ENCODE results near the gene RET. TPM values are rescaled to one million over a fixed set of nuclear protein-coding genes. Genes with fewer than 3 reads are reported as not detected.

RET gene
- total and polyA plus RNA-seq, 2 donors from 2014 or later: 1.1 to 3.1 TPM

- Histone ChIP-seq H3K27me3 (ENCODE audit: control insufficient read depth, insufficient read depth, low read length) (no peaks in the 10 kb centered on the region), H3K4me3 (ENCODE audit: low read length in 3 of 3) (no peak overlapping the region), H3K27ac (ENCODE audit: low read depth in 2 of 2, low read length in 2 of 2) (no peak overlapping the region), H3K9ac (ENCODE audit: low read length in 3 of 3) (no peak overlapping the region), H3K4me1 (ENCODE audit: control insufficient read depth in 2 of 3, insufficient read depth in 2 of 3, low read depth in 1 of 3, low read length in 3 of 3) (no peaks in the 10 kb centered on the region), H3K9me3 (ENCODE audit: control insufficient read depth in 2 of 3, insufficient read depth in 1 of 3, low read length in 3 of 3) (no peaks in the 10 kb centered on the region), H3K36me3 (ENCODE audit: control insufficient read depth in 2 of 3, insufficient read depth in 3 of 3, low read length in 3 of 3) (peaks cover under 1 to 3% (median 3%) of the 10 kb centered on the region in 3 donors)
- intact Hi-C loops (cut with DNase I): no loop called here
- TF ChIP-seq, protein P1, sequence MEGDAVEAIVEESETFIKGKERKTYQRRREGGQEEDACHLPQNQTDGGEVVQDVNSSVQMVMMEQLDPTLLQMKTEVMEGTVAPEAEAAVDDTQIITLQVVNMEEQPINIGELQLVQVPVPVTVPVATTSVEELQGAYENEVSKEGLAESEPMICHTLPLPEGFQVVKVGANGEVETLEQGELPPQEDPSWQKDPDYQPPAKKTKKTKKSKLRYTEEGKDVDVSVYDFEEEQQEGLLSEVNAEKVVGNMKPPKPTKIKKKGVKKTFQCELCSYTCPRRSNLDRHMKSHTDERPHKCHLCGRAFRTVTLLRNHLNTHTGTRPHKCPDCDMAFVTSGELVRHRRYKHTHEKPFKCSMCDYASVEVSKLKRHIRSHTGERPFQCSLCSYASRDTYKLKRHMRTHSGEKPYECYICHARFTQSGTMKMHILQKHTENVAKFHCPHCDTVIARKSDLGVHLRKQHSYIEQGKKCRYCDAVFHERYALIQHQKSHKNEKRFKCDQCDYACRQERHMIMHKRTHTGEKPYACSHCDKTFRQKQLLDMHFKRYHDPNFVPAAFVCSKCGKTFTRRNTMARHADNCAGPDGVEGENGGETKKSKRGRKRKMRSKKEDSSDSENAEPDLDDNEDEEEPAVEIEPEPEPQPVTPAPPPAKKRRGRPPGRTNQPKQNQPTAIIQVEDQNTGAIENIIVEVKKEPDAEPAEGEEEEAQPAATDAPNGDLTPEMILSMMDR (IDR thresholded peaks at IDR 0.05; ENCODE audit: borderline replicate concordance, extremely low read depth, insufficient read depth): no peak
- DNase-seq (no peak), FAIRE-seq (peak; percentile 15)
Observed at GRCh38 chr10:43167498-43167889, 90.6 kb downstream of the RET start.

DNA sequence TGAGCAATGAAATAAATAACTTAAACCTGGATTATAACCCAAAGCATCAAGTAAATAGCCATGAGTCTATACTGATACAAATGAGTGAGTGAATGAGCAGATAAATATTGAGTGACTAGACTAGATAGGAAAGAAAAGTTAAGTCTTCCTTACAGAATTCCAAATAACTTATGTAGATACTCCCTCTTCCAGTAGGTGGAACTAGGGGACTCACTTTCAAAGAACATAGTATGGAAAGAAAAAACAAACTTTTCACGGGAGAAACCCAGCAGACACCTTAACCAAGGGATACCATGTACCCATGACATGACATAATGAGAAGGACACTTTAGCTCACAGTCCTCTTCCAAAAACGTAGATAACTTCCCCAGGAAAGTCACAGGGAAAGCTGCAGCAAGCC is 93.6 kb downstream of the RET start:
- no peak overlapping the region for H3K27ac ChIP-seq (ENCODE audit: low read depth in 2 of 2, low read length in 2 of 2)
- no peak overlapping the region for H3K4me3 ChIP-seq (ENCODE audit: low read length in 3 of 3)
- peaks cover 0 to 6% (median 3%) of the 10 kb centered on the region in 3 donors for H3K36me3 ChIP-seq (ENCODE audit: control insufficient read depth in 2 of 3, insufficient read depth in 3 of 3, low read length in 3 of 3)
- H3K4me1 ChIP-seq (ENCODE audit: control insufficient read depth in 2 of 3, insufficient read depth in 2 of 3, low read depth in 1 of 3, low read length in 3 of 3): no peaks in the 10 kb centered on the region
- FAIRE-seq: no peak
- no peak overlapping the region for H3K9ac ChIP-seq (ENCODE audit: low read length in 3 of 3)
- no peaks in the 10 kb centered on the region for H3K9me3 ChIP-seq (ENCODE audit: control insufficient read depth in 2 of 3, insufficient read depth in 1 of 3, low read length in 3 of 3)
- no peaks in the 10 kb centered on the region for H3K27me3 ChIP-seq (ENCODE audit: control insufficient read depth, insufficient read depth, low read length)
- intact Hi-C loops (cut with DNase I): no loop called here
- DNase-seq: no peak
- TF ChIP-seq, protein P1 (IDR thresholded peaks at IDR 0.05; ENCODE audit: borderline replicate concordance, extremely low read depth, insufficient read depth): no peak

DNA sequence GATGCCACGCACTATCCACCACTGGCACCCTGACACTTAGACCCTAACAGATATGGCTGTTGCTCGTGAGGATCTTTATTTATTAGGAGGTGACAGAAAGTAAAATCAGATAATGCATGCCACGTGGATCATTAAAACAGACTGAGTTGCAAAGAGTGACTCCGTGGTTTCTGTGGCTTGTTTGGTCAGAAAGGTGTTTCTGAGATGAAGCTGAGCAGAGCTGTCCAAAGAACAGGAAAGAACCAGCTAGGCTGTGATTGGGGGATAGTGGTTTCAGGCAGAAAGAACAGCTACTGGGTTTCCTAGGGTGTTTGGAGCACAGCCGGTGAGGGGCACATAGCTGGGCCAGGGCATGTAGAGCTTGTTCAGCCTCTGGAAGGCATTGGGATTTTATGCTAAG is 95.8 kb downstream of the RET start:
- Histone ChIP-seq H3K4me3 (ENCODE audit: low read length in 3 of 3) (no peak overlapping the region), H3K4me1 (ENCODE audit: control insufficient read depth in 2 of 3, insufficient read depth in 2 of 3, low read depth in 1 of 3, low read length in 3 of 3) (no peaks in the 10 kb centered on the region), H3K9me3 (ENCODE audit: control insufficient read depth in 2 of 3, insufficient read depth in 1 of 3, low read length in 3 of 3) (no peaks in the 10 kb centered on the region), H3K36me3 (ENCODE audit: control insufficient read depth in 2 of 3, insufficient read depth in 3 of 3, low read length in 3 of 3) (peaks cover under 1 to 9% (median 6%) of the 10 kb centered on the region in 3 donors), H3K27ac (ENCODE audit: low read depth in 2 of 2, low read length in 2 of 2) (no peak overlapping the region), H3K9ac (ENCODE audit: low read length in 3 of 3) (no peak overlapping the region), H3K27me3 (ENCODE audit: control insufficient read depth, insufficient read depth, low read length) (no peaks in the 10 kb centered on the region)
- intact Hi-C loops (cut with DNase I): no loop called here
- TF ChIP-seq, protein P1 (IDR thresholded peaks at IDR 0.05; ENCODE audit: borderline replicate concordance, extremely low read depth, insufficient read depth): no peak
- FAIRE-seq (no peak), DNase-seq (no peak)

GRCh38 chr10:43173120-43173519 is 96.3 kb downstream of the RET start:
- DNase-seq (no peak), FAIRE-seq (no peak)
- TF ChIP-seq, protein P1 (IDR thresholded peaks at IDR 0.05; ENCODE audit: borderline replicate concordance, extremely low read depth, insufficient read depth): no peak
- H3K9me3 ChIP-seq (ENCODE audit: control insufficient read depth in 2 of 3, insufficient read depth in 1 of 3, low read length in 3 of 3): no peaks in the 10 kb centered on the region
- intact Hi-C loops (cut with DNase I): no loop called here
- no peak overlapping the region for H3K9ac ChIP-seq (ENCODE audit: low read length in 3 of 3)
- H3K4me1 ChIP-seq (ENCODE audit: control insufficient read depth in 2 of 3, insufficient read depth in 2 of 3, low read depth in 1 of 3, low read length in 3 of 3): no peaks in the 10 kb centered on the region
- H3K4me3 ChIP-seq (ENCODE audit: low read length in 3 of 3): no peak overlapping the region
- no peaks in the 10 kb centered on the region for H3K27me3 ChIP-seq (ENCODE audit: control insufficient read depth, insufficient read depth, low read length)
- H3K36me3 ChIP-seq (ENCODE audit: control insufficient read depth in 2 of 3, insufficient read depth in 3 of 3, low read length in 3 of 3): peaks cover 4 to 9% (median 6%) of the 10 kb centered on the region in 3 donors
- H3K27ac ChIP-seq (ENCODE audit: low read depth in 2 of 2, low read length in 2 of 2): no peak overlapping the region
